GM19023 (cell line): ENCODE results near the gene MSTO1.
"Not testable (repeated sequence)": the region's sequence is repeated elsewhere in the genome, so short reads cannot be mapped to it uniquely, and the experiment has no call there.

Experiments
- ATAC-seq: cut with Tn5 transposase; IDR thresholded peaks from one replicate; pipeline ENCODE4 v1.9.1; 2021; ENCODE audit warnings: mild to moderate bottlenecking, moderate library complexity; ENCODE audit not compliant: unreplicated experiment

The MSTO1 gene

DNA sequence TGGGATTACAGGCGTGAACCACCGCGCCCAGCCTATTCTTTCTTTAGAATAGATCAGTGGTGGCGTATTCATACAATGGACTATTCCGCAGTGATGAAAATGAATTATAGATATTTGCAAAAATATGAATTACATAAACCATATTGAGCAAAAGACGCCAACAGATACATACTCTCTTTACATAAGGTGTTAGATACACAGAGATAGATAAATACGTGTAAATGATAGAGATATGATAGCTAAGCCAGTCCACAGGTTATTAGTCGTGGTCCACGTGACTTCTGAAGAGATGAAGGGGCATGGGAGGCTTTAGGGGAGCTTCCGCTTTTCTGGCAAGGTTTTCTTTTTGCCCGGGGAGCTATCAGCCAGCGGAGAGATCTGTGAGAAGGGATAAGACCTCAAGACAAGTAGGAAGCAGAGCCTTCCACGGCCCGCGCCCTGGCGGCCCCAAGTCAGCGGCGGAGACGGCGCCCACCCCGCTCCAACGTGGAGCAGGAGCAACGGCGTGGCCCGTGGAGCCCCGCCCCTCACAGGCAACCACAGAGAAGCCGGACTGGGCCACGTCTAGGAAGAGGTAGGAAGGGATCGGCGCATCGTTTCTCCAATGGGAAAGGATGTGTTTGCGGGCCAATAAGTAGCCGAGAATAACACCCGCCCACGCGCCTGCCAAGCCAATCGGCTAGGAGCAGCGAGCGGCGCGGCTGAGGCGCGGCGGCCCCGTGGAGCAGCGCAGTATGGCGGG, at the start of gene MSTO1:
Gene MSTO1, plus strand, starts transcription at position 704 of the 742 bp plus-strand sequence. Its CDS starts 31 bp downstream, at position 735.
- ATAC-seq: peak; percentile 96

- ATAC-seq: peak; percentile 34
These were observed 48.0 kb upstream of the MSTO1 start for GRCh38 chr1:155561779-155562580.

DNA sequence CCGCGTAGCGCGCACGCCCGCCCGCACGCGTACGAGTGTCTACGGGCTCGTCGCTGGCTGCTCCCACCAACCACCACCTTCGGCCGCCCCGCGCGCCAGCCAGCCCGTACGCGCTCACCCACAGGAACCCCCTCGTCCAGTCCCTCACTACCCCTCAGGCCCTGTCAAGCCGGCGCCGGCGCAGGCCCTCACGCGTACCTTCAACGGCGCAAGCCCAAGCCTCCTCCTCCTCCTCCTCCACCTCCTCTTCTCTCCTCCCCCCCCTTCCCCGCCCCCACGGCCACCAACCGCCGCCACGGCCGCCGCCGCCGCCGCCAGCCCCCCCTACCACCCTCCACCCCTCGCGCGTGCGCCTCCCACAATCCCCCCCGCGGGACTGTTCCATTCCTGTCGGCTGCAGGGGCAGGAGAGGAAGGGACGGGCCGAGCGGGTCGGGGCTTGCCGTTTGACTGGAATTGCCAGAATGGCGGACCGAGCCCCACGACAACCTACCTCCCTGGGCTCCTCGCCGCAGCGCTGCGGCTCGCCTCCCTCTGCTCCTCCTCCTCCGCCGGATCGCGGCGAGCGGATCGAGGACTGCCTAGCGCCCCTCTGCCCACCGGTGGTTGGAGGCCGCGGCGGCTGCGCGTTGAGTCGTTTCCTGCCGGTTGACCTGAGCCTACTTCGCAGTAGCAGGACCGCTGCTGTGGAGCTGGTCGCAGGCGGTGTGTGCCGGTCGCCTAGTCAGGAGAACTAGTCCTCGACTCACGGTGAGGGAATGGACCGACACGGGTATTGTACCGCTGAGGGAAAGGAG, 47.2 kb upstream of the MSTO1 start, which contains the start of gene ASH1L:
Gene ASH1L, minus strand, starts transcription at position 223 of the 796 bp plus-strand sequence. CDS start 41,284 bp downstream, outside the sequence.
- ATAC-seq: peak; percentile 76

GRCh38 chr1:155563377-155564022, 46.5 kb upstream of the MSTO1 start:
- not testable (repeated sequence) for ATAC-seq

DNA sequence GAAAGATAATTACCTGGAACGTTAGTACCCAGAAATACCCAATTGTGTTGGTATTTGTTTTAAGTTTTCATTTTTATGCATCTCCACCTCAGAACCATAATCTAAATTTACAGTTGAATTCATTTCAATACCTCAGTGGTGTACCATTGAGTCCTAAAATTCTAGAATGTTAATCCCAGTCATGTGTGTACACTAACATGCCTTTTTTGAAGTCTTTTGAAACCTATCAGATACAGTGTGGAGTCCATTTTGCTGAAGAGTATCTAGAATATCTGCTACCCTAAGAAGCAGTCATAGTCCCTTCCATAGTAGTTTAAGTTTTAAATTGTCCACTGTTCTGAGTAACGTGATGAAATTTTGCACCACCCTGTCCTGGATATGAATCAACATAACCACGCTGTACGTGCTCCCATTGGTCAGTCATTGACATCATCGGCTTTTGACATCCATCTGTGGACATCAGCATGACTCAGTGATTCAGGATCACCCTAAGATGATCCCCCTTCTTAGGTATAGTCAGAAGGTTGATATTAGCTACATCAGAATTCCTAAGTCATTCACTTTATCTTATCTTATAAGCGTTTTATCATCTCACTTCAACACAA, 39.9 kb upstream of the MSTO1 start:
- no peak for ATAC-seq

- no peak for ATAC-seq
These were observed 39.4 kb upstream of the MSTO1 start for GRCh38 chr1:155570593-155570990.

DNA sequence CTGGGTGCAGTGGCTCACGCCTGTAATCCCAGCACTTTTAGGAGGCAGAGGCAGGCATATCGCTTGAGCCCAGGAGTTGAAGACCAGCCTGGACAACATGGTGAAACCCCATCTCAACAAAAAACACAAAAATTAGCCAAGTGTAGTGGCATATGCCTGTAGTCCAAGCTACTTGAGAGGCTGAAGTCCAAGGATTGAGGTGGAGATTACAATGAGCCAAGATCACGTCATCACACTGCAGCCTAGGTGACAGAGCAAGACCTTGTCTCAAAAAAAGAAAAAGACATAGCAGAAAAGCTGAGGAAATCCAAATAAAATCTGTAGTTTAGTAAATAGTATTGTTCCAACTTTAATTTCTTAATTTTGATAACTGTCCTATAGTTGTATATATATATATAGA, 35.9 kb upstream of the MSTO1 start:
- ATAC-seq: no peak

DNA sequence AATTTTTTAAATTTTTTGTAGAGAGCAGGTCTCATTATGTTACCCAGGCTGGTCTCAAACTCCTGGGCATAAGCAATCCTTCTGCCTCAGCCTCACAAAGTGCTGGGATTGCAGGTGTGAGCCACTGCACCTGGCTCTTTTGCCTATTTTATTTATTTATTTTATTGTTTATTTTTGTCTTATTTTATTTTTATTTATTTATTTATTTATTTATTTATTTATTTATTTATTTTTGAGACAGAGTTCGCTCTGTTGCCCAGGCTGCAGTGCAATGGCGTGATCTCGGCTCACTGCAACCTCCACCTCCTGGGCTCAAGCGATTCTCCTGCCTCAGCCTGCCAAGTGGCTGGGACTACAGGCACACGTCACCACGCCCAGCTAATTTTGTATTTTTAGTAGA, 34.4 kb upstream of the MSTO1 start:
- ATAC-seq: not testable (repeated sequence)

GRCh38 chr1:155583846-155584245, 26.2 kb upstream of the MSTO1 start:
- ATAC-seq: not testable (repeated sequence)

- not testable (repeated sequence) for ATAC-seq
These were observed 20.7 kb upstream of the MSTO1 start for GRCh38 chr1:155589282-155589681.

DNA sequence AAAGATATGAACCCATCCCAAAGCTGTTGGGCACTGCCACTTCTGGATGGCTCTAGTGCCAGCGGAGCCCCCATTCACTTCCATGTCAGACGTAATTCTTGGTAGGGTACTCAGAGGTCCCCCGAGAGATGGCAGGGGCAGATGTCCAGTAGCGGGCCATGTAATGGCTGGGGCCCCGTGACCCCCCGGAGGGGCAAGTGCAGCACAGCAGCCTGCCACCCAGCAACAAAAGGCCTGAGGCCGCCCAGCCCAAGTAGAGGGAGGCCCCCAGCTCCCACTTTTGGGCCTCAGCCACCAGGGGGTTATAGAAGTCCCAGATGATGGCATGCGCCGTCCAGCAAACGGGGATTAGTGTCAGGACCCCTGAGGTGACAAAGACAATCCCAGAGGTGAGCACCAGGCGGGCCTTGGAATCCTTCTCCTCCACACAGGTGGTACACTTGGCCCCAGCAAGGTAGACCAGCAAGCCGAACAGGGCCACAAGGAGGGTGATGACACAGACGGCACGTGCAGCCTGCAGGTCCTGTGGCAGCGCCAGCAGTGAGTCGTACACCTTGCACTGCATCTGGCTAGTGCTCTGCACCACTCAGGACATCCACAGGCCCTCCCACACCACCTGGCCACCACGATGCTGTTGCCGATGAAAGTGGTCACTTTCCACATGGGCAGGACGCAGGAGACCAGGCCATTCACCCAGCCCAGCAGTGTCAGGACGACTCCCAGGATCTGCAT, 19.3 kb upstream of the MSTO1 start:
- not testable (repeated sequence) for ATAC-seq

GRCh38 chr1:155591770-155592169, 18.2 kb upstream of the MSTO1 start:
- no peak for ATAC-seq

DNA sequence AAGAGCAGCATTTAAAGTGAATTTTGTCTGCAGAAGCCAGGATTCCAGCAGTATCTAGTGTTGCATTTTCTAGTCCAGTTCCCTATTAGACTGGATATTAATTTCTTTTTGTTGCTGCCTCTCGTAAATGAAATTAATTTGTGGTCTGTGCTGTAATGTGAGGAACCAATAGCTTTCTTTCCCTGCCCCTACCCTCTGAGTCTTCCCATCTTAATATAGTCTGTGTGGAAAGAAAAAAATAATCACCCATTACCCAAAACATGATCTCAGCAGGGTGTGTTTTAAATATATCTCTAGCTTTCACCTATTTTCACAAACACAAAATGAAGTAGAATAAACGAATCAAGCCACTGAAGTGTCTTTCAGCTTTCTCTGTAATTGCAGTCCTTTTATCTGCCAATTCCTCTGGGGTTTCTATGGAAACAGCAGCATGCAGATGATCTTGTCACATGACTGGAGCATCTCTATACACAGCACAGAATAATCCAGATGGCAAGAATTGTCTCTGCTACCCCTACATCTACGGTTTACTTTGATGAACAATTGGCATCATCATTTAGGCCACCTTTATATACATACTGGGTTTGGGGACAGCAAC, 14.0 kb upstream of the MSTO1 start:
- not testable (repeated sequence) for ATAC-seq

GRCh38 chr1:155596864-155597263, 13.2 kb upstream of the MSTO1 start:
- no peak for ATAC-seq

DNA sequence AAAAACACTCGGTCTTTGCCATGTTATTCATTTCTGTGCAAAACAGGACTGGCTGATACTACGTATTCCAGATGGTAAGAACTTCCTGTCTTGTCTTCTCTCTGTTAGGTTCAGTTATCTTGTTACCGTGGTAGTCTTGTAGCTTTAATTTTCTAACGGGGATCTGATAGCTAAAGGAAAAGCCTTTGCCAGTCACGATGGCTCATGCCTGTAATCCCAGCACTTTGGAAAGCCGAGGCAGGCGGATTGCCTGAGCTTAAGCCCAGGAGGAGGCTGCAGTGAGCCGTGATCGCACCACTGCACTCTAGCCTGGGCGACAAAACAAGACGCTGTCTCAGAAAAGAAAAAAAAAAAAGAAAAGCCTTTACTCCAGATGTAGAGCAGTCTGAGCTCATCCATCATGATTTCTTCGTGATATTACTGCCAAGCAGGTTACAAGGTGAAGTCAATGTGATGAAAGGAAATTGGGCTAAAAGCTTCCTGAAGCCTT, 11.1 kb upstream of the MSTO1 start:
- ATAC-seq: no peak

DNA sequence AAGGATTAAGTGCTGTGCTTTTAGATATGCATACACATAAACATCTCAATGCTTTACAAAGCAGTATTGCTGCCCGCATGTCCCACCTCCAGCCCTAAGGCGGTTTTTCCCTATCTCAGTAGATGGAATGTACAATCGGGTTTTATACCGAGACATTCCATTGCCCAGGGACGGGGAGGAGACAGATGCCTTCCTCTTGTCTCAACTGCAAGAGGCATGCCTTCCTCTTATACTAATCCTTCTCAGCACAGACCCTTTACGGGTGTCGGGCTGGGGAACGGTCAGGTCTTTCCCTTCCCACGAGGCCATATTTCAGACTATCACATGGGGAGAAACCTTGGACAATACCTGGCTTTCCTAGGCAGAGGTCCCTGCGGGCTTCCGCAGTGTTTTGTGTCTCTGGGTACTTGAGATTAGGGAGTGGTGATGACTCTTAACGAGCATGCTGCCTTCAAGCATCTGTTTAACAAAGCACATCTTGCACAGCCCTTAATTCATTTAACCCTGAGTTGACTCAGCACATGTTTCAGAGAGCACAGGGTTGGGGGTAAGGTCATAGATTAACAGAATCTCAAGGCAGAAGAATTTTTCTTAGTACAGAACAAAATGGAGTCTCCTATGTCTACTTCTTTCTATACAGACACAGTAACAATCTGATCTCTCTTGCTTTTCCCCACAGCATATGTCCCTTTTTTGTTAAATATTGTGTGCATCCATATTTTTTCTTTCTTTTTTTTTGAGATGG, 10.0 kb upstream of the MSTO1 start:
- ATAC-seq: not testable (repeated sequence)

- no peak for ATAC-seq
These were observed 2.3 kb upstream of the MSTO1 start for GRCh38 chr1:155607708-155608107.

GRCh38 chr1:155608888-155609225, 1.2 kb upstream of the MSTO1 start:
- ATAC-seq: no peak
